Effector CD8-positive, alpha-beta T cell (primary cell): ENCODE measurements around the gene PLCB1.
"Not testable (repeated sequence)": the region's sequence is repeated elsewhere in the genome, so short reads cannot be mapped to it uniquely, and the experiment has no call there.

Source experiments
- DNase-seq: peaks from one replicate; lab custom pipeline; 2025; lab: John Stamatoyannopoulos, UW

The PLCB1 gene

DNA sequence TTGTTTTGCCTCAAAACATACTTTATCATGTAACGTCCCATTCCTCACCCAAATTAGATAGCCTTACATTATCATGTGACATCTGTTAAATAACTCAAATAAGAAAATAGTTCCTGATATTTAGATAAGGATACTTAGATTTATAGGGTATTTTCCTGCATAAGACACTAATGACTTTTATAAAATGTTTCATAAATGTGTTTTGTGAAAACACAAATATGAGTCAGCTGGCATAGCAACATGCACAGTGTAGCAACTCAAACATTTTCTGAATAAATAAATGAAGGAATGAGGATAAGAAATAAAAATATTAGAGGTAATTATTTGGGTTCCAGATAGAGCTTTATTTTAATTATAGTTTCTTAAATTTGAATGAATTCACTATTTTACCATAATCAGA is 476.4 kb downstream of the PLCB1 start:
- no peak for DNase-seq

DNA sequence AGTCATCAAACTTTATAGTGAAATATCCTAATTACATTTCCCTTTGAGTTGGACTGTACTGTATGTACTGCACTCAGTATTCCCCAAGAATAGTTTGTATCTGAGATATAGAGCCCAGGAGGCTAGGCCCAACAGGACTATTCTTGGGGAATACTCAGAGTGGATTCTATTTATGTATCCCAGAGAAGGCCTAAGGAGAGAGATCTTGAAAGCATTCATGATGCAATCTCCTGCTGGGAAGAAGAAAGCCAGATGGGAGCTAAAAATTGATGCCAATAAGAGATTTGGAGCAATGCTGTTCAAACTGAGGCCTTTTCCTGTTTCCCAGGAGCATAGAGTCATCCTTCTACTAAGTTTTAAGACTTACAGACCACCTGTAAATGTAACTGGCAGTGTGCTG is 484.7 kb downstream of the PLCB1 start:
- DNase-seq: no peak

DNA sequence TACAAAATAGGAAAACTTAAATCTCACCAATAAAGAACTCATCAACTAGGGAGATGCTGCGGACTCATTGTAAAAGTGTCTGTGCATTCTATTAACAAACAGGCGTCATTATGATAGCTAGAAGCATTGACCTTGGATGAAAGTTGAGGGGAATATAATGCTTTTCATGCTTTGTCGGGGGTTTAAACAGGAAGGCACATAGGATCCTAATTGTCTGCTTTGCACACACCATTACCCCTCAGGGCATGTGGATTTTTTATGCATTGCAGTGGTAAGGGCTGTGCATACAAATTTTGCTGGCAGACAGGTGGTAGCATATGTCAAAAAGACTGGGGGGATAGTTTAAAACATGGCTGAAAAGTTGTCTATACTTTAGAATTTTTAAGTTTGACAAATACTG is 488.9 kb downstream of the PLCB1 start:
- no peak for DNase-seq

DNA sequence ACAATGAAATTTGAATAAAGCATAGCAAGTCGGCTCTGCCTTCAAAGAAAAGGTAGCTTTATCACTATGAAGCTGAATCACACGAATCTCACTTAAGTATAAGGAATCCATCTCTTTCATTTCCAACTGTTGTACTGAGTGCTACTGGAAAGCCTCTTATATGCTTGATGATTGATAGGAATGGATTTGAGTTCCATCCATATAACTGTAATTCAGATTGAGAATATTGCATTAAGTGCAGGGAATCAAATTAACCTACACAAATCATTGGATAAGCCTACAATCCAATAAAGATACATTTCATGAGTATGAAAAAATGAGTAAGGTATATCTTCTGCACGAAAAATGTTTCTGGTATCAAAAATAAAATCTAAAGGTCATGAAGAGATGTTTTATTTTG is 492.0 kb downstream of the PLCB1 start:
- no peak for DNase-seq

DNA sequence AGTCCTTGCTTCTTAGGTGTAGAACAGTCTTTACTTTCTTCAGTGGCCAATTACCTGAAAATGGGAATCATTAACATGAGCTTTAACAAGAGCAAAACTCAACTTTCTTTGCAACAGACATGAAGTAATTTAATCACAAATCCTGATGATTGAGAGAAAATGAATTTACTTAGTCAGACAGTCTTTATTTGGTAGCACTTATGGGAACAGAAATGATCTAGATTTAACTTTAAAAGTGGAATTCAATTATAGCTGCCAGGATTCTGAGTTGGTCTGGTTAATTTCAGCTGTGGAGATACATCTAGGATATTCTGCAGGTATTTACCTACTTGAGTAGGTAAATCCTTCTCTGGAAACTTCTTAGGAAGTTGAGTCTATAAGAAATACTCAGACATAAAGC is 492.6 kb downstream of the PLCB1 start:
- no peak for DNase-seq

DNA sequence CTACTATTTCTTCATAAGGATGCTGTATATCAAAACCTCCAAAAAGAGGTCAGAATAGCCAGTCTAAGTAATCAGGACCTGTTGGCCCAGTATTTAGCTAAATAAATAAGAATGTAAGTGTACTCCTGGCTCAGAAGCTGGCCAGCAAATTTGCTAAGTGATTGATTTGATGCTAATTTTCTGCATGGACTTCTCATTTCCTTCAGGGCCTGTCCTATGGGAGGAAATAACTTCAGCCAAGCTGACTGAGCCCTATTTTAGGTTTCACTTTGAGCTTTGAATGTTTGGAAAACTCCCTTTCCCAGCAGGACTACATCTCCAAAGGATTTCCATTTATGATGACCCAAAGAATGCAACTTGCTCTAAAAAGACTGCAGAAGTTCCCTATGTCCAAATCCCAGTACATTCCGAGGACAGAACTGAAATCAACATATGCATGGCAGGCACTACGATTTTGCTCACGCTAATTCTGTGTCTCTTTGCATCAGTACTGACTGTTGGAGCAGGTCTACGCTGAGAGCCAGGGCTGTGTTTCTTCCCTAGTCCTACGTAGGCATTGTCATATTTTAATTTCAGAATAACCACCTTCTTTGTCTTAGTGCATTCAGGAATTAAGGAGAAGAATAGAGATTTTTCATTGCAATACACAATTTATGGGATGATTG is 495.4 kb downstream of the PLCB1 start:
- no peak for DNase-seq

DNA sequence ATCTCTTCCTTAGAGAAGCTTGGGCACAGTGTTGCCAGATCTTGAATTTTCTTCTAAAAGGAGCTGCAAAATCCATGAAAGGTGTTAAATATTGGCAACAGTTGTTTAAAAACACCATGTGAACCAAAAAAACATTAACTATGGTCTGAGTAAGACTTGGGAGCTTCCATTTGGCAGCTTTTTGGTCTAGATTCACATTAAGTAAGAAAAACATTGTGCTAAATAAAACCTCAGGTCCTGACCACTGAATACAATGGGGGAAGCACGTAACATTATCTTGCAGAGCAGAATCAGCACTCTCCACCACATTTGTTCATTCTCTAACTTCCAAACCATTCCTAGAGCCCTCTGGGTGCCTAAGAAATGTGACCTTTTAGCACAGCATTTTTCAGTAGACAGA is 499.2 kb downstream of the PLCB1 start:
- DNase-seq: no peak

DNA sequence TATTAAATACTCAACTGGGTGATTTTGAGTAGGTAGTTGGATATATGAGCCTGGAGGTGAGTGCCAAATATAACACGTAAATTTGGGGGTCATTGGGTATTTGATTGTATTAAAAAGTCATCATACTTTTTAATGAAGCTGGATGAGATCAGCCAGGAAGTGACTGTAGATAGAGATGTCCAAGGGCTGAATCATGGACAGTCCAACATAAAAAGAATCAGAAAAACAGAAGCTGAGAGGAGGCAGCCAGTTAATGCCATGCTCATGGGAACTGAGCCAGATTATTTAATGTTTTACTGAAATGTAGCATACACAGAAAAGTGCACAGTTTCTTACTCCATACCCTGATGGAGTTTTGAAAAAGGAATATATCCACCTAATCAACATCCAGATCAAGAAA is 501.3 kb downstream of the PLCB1 start:
- DNase-seq: no peak

DNA sequence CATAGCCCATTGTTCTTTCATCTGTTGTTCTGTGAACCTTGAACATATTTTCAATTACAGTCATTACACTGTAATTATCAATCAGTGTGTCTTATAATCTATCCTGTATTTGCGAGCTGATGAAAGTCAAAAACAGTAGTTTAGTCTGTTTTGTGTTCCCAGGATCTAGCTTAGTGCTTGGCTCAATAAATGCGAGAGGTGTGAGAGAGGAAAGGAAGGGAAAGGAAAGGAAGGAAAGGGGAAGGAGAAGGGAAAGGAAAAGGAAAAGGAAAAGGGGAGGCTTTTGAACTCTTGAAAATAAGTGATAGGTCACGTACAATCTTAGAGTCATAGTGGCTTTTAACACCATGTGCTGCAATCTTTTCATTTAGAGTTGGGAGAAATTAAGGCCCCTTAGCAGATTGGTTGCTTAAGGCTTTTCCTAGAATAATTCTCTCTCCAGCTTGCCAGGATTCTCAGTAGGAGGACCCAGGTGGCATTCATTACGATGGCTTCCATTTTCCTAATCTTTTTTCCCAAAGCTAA is 503.0 kb downstream of the PLCB1 start:
- DNase-seq: no peak

DNA sequence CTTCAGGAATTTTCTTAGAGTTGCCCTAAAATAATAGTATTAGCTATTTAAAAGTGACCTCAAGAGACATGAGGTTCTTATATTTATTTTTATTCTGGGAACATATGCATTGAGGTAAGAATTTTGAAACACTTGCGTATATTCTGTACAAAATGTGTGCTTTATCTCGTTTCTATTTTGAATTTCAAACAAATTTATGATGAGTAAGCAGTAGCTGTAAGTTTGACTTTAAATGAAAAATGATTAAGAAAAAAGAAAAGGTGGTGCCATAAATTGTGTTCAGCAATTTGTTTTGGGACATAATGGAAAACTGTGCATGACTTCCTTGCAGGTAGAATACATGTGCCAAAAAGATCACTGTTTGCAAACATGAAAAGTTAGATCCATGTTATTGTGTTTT is 503.8 kb downstream of the PLCB1 start:
- no peak for DNase-seq

DNA sequence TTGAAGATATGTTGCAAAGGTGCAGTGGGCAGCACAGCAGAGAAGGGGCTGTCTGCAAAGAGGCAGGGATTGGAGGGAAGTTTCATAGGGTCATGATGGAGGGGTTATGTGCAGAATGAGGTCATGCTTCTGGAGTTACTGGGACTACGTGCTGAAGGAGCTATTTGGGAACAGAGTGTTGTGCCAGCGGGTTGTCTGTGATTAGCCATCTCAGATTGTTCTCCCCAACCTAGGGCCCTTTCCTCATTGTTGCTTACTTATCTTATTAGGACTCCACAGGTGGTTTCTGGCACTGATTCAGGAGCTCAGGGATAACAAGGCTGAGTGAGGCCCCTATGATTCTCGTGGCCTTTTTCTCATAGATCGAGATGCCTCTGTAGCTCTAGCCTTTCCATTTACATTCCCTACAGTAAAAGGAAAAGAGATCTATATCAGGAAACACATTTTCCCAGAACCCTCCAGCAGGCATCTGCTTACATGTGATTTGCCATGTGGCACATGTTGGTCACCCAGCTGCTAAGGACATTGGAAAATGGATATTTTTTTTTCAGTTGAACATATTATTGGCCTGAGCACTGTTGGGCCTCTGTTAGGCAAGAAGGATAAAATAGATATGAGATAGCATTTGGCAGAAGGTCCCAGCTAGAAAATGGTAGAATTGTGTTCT is 507.2 kb downstream of the PLCB1 start:
- DNase-seq: no peak

DNA sequence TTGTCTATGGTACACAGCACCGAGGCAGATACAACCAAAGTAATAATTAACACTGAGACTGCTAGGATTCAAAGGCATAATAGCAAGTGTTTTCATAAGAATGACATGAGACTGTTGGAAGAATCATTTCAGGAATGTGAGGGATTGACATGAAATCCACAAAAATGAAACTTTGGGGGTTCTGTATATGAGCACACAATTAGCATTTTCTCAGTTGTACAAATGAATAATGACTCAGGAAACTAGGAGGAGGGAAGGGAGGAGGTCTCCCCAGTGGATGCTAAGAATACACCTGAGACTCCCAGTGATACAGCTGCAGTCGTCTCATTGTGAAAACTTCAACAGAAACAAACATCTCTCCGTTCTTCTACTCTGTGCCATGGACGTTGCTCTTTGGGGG is 508.4 kb downstream of the PLCB1 start:
- DNase-seq: no peak

DNA sequence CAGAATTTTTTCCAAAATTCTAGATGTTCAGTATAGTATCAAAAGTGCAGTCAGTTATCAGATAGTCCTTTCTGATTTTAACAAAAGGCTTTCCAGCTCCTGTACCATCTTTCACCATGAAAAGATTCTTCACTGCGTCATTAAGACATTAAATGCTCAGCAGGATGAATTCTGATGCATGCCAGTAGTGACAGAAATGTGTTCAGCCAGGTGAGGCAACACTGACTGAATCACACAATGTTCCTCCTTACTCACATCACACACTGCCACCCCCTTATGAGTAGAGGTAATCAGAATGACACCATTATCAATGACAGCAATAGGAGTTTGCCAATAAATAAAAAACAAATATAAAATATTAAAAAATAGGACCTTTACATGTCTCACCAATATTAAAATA is 510.2 kb downstream of the PLCB1 start:
- no peak for DNase-seq

DNA sequence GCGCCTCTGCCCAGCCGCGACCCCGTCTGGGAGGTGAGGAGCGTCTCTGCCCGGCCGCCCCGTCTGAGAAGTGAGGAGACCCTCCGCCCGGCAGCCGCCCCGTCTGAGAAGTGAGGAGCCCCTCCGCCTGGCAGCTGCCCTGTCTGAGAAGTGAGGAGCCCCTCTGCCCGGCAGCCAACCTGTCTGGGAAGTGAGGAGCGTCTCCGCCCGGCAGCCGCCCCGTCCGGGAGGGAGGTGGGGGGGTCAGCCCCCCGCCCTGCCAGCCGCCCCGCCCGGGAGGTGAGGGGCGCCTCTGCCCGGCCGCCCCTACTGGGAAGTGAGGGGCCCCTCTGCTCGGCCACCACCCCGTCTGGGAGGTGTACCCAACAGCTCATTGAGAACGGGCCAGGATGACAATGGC is 512.4 kb downstream of the PLCB1 start:
- not testable (repeated sequence) for DNase-seq

DNA sequence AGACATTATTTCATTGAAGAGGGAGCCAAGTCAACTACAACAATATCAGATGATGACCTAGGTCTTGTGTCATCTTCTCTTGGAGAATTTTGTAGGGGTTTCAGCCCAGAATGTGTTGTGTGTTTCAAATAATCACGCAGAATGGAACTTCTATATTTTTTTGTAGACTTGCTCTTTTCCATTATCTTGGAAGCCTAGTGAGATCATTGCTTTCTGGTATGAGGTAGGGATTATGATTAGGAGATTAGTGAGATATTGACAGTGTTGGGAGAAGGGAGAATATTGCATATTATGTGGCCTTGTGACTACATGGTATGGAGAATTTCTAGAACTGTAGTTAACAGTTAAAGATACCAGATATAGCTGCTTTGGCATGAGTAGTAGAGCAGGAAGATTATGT is 513.3 kb downstream of the PLCB1 start:
- DNase-seq: no peak

DNA sequence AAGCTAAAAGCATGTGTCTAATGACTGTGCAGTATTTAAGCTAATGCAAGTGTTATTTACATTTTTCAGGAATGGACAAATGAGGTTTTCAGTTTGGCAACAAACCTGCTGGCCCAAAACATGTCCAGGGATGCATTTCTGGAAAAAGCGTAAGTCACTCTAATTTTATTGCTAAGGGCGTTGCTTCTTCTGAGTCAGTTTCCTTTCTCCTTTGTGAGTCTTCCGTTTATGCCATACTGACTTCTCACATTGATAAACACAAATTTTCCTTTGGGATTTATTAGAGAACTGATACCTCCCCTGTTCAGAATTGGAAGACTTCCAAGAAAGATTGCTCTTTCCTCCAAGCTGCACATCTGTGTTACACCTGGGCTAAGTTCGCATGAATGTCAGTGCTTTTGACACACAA is 514.0 kb downstream of the PLCB1 start:
- DNase-seq: no peak

DNA sequence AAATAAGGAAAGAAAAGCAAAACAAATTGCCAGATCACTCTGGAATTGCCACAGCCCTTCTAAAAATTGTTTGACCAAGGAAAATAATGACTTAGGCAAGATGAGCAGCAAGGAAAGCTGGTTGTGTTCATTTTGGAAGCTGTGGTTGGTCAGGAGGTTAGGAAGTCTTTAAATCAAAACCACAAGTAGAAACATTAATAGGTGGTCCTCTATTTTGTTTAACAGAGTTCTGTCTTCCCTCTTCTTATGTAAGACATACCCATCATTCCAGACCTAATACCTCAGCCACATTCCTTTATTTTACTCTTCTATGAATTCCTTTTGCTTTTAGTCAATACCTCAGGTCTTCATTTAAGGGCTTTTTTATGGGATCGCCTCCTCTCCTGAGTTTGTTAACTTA is 514.6 kb downstream of the PLCB1 start:
- no peak for DNase-seq

DNA sequence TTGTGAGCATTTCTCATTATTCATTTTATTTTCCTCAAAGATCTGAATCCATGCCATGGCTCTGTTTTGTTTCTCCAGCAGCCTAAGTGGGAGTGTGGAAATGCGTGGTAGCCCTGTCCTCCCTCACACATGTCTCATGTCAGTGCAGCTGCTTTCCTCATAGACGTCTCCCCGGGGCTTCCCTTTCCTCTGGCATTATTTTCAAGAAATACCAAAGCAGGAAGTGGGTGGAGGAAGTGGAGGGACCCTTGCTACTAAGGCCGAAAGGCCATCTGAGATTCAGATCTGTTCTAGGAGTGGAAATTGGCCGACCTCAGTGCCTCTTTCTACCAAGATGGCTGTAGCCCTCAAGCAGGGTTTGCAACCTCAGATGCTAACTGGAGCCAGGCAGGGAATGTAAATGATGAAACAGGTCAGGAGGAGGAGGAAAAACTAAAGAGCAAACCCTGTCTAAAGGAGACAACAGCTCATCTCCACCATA is 515.9 kb downstream of the PLCB1 start:
- DNase-seq: no peak

DNA sequence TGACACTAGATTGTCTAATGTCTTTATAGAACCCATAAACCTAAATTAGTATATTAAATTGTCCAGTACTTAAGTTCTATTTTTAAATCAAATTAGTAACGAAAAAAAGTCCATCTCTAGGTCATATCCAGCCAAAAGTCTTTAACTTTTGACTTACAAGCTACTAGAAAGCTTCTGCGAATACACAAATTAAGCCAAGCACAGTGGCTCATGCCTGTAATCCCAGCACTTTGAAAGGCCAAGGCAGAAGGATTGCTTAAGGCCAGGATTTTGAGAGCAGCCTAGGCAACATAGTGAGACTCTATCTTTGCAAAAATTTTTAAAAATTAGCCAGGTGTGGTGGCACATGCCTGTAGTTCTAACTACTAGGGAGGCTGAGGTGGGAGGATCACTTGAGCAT is 516.4 kb downstream of the PLCB1 start:
- DNase-seq: no peak

DNA sequence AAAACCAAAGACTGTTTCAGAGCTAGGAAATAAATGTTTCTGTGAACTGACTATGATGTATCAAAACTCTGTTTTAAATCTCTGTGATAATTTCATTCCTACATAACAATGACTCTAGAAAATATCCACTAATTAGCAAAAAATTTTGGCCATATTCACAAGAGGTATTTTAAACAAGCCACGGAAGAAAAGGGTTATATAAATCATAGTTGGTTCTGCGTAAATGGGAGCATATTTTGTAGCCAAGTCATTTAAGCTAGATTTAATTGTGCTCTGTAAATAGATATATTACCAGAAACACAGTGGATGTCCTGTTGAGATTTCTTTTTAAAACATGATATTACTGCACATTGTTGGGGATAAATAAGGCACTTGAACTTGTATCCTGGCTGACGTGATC is 520.3 kb downstream of the PLCB1 start:
- no peak for DNase-seq

DNA sequence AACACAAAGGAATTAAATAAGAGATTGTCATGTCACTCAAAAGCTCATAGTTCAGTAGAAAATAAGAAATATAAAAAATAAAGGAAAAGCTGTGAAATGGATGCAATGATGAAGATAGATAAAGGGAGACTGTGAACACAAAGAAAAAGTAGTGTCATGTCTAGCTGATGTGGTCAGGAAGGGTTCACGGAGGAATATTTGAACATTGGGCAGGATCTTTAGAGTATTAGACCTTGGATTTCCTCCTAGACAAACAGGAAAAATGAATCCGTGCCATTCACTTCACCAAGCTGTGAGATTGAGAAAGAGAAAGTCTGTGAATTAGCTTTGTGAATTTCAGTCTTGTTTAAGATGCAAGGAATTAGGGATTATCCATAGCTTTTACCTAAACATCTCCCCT is 522.4 kb downstream of the PLCB1 start:
- no peak for DNase-seq

DNA sequence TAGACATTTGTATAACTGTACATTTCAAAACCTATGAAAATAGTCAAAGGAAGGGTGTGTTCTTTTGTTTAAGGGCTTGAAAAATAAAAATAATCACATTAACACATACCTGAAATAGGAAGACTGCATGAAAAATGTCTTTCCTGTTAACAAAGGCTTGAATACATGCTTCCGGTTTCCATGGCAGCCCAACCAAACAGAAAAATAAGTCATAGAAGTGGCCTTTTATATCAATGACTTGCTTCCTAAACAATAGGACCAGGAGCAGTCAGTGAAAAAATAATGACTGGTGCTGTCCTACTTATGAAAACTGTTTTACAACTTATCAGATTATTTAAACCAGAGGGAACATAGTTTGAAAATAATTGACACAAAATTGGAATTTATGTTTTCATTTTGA is 524.3 kb downstream of the PLCB1 start:
- DNase-seq: no peak

DNA sequence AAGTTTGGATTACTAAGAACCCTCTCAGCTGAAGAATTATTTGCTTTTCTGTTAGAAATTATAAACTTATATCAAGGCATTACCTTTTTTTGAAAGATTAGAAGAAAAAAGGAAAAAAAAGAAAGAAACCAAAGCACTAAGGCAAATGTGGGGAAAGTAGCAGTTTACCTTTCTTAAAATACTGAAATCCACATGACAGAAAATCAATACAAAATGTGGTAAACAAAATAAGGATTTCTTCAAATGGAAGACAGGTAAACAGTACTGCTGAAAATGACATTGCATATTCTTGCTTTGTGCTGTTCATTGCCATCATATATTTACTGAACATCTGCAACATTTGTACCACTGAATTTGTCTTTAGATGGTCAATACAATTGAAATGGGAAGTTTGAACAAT is 525.6 kb downstream of the PLCB1 start:
- DNase-seq: no peak

DNA sequence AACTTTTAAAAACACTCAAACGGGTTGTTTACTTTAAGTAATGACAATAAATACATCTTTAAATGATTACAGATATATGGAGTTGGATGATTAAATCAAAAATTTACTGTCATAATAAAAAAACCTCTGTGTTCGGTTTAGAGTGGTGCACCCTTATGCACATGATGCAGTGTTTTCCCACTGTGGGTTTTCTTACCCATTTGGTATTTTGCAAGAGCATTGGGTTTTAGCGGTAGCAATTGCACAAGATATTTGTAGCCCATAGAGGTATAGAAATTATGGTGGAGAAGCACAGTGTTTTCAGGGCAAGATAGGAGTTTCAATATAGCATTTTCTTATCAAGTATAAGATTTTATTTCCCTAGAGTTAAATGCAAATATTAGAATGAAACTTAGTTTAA is 526.0 kb downstream of the PLCB1 start:
- DNase-seq: no peak
